Measurements from ENCODE around the gene ALKBH5.

DNA sequence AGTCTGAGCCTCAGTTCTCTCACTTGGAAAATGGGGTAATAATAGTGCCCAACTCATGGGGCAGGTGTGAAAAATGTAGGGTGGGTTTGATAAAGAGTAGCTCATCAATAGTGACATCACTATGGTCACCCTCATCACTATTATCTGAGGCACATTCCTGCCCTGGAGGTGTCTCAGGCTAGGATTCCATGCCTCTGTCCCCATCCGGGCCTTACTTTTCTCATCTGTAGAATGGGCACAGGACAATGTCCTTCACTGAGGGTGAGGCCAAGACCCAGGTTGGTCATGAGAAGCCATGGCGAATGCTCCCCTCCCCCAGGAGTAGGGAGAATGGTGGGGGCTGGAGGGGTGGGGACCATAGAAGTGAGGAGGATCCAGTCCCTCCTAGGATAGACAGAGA is 44.5 kb upstream of the ALKBH5 start:
- no peak for TF ChIP-seq RAD21 (conservative IDR thresholded peaks at IDR 0.05)
- TF ChIP-seq, protein P1, sequence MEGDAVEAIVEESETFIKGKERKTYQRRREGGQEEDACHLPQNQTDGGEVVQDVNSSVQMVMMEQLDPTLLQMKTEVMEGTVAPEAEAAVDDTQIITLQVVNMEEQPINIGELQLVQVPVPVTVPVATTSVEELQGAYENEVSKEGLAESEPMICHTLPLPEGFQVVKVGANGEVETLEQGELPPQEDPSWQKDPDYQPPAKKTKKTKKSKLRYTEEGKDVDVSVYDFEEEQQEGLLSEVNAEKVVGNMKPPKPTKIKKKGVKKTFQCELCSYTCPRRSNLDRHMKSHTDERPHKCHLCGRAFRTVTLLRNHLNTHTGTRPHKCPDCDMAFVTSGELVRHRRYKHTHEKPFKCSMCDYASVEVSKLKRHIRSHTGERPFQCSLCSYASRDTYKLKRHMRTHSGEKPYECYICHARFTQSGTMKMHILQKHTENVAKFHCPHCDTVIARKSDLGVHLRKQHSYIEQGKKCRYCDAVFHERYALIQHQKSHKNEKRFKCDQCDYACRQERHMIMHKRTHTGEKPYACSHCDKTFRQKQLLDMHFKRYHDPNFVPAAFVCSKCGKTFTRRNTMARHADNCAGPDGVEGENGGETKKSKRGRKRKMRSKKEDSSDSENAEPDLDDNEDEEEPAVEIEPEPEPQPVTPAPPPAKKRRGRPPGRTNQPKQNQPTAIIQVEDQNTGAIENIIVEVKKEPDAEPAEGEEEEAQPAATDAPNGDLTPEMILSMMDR (IDR thresholded peaks at IDR 0.05; ENCODE audit: poor library complexity, severe bottlenecking) = no peak
- no peak for TF ChIP-seq MXI1 (conservative IDR thresholded peaks at IDR 0.05; ENCODE audit: poor library complexity, severe bottlenecking)
- no peak for TF ChIP-seq POLR2AphosphoS5 (IDR thresholded peaks at IDR 0.05)
- no peak for TF ChIP-seq EP300 (conservative IDR thresholded peaks at IDR 0.05; ENCODE audit: poor library complexity, severe bottlenecking)
- no peak for TF ChIP-seq TAF1 (IDR thresholded peaks at IDR 0.05; ENCODE audit: low read depth)
- no peak for TF ChIP-seq EZH2 (IDR thresholded peaks at IDR 0.05; ENCODE audit: borderline replicate concordance, insufficient read depth, low read length, poor library complexity, severe bottlenecking)
- no peak for TF ChIP-seq SMC3 (conservative IDR thresholded peaks at IDR 0.05; ENCODE audit: poor library complexity)
- TF ChIP-seq, protein P2, sequence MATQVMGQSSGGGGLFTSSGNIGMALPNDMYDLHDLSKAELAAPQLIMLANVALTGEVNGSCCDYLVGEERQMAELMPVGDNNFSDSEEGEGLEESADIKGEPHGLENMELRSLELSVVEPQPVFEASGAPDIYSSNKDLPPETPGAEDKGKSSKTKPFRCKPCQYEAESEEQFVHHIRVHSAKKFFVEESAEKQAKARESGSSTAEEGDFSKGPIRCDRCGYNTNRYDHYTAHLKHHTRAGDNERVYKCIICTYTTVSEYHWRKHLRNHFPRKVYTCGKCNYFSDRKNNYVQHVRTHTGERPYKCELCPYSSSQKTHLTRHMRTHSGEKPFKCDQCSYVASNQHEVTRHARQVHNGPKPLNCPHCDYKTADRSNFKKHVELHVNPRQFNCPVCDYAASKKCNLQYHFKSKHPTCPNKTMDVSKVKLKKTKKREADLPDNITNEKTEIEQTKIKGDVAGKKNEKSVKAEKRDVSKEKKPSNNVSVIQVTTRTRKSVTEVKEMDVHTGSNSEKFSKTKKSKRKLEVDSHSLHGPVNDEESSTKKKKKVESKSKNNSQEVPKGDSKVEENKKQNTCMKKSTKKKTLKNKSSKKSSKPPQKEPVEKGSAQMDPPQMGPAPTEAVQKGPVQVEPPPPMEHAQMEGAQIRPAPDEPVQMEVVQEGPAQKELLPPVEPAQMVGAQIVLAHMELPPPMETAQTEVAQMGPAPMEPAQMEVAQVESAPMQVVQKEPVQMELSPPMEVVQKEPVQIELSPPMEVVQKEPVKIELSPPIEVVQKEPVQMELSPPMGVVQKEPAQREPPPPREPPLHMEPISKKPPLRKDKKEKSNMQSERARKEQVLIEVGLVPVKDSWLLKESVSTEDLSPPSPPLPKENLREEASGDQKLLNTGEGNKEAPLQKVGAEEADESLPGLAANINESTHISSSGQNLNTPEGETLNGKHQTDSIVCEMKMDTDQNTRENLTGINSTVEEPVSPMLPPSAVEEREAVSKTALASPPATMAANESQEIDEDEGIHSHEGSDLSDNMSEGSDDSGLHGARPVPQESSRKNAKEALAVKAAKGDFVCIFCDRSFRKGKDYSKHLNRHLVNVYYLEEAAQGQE (IDR thresholded peaks at IDR 0.05; ENCODE audit: borderline replicate concordance) = no peak

Measured in neural cell (in vitro differentiated cells).